HG03469 (cell line): ENCODE results near the gene KRI1.
"Not testable (repeated sequence)": the region's sequence is repeated elsewhere in the genome, so short reads cannot be mapped to it uniquely, and the experiment has no call there.

Source experiments
- ATAC-seq: cut with Tn5 transposase; IDR thresholded peaks from one replicate; pipeline ENCODE4 v1.9.1; 2021; ENCODE audit warnings: mild to moderate bottlenecking, moderate library complexity, moderate number of reproducible peaks; ENCODE audit not compliant: unreplicated experiment

The KRI1 gene

DNA sequence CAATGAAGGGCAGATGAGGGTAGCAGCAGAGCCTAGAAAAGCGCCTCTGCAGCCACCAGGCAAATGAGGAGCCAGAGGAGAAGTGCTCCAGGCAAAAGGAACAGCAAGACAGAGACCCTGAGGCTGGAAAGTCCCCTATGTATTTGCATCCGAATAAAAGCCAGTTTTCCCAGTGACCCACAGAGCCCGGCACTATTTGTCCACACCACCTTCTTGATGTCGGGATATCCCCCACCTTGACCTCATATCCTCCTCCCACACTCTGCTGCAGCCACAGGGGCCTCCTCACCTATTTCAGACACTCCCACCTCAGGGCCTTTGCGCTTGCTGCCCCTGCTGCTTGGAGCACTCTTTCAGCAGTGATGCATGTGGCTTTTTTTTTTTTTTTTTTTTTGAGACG, 15.5 kb downstream of the KRI1 start:
- no peak for ATAC-seq

DNA sequence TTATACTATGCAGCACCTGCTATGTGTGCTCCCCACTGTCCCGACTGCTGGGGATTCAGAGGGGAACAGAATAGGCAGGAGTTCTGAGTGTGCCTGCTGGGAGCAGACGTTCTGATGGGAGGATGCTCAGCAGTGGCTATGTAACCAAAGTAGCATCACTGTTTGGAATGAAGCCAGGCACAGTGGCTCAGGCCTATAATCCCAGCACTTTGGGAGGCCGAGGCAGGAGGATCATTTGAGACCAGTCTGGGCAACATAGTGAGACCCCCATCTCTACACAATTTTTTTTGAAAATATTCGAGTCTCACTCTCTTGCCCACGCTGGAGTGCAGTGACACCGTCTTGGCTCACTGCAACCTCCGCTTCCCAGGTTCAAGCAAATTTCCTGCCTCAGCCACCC, 16.1 kb downstream of the KRI1 start:
- ATAC-seq = no peak

- no peak for ATAC-seq
Observed at GRCh38 chr19:10548746-10549276, 17.0 kb downstream of the KRI1 start.

GRCh38 chr19:10546817-10547216, 19.0 kb downstream of the KRI1 start:
- ATAC-seq = no peak

GRCh38 chr19:10544753-10545251, 21.0 kb downstream of the KRI1 start:
- ATAC-seq = no peak

DNA sequence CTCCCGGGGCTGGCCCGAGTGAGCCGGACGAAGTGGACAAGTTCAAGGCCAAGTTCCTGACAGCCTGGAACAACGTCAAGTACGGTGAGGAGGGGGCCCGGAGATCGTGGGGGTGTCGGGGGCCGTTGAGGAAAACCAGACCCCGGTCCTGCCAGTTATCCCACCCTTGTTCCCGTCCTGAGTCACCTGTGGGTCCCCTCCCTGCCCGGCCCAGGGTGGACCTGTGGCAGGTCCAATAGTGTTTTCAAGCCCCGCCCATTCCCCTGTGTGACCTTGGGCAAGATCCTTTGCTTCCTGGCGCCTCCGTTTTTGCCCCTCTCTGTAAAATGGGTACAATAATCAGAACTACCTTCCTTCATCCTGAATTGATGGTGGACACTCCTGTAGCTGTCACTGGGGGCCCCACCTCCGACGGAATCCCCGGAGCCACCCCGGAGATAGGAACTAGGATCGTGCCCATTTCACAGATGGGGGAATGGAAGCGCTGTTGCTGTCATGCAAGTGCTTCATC, 21.5 kb downstream of the KRI1 start:
- no peak for ATAC-seq

DNA sequence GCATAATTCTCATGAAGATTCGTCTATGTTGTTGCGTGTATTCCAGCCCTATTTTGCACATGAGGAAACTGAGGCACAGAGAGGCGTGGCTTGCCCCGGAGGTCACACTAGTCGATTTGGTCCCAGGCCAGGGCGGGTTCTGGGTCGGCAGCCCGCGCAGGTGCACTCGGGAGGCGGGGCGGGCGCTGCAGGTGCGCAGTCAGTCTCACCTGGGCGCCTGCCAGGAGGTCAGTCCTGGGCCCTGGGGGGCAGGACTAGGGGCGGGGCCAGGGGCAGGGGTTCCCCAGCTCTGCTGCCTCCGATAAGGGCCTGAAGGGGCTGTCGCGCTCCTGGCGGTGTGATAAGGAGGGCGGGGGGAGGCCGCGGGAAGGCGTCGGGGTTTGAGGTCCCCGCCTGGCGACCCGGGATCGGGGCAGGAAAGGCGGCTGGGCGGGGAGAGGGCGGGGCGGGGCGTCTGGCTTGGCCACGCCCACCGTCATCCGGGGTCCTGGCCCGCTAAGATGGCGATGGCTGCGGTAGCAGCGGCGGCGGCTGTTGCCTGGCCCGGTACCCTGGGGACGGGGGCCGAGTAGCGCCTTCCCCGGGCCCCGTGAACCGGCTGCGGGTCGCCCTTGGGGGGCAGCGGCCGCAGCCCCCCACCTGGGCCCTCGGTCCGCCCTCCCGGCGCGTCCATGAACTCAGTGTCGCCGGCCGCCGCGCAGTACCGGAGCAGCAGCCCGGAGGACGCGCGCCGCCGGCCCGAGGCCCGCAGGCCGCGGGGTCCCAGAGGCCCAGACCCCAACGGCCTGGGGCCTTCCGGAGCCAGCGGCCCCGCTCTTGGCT, 22.2 kb downstream of the KRI1 start, which contains the start of gene ATG4D:
Gene ATG4D (plus strand): TSS at position 485 of the 822 bp plus-strand sequence. CDS start 187 bp downstream, at position 672.
- ATAC-seq = no peak

DNA sequence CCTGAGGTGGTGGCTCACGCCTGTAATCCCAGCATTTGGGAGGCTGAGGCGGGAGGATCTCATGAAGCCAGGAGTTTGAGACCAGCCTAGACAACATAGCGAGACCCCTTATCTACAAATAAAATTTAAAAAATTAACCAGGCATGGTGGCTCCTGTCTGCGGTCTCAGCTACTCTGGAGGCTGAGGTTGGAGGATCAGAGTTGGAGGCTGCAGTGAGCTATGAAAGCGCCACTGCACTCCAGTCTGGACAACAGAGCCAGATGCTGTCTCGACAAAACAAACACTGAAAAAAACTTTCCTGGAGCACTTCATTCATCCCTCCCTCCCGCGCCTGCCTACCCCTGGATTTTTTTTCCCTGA, 22.8 kb downstream of the KRI1 start:
- no peak for ATAC-seq

GRCh38 chr19:10539016-10539415, 26.8 kb downstream of the KRI1 start:
- ATAC-seq = not testable (repeated sequence)

- ATAC-seq = no peak
Observed at GRCh38 chr19:10538204-10538983, 27.4 kb downstream of the KRI1 start.

- ATAC-seq = no peak
Observed at GRCh38 chr19:10537668-10538067, 28.1 kb downstream of the KRI1 start.

DNA sequence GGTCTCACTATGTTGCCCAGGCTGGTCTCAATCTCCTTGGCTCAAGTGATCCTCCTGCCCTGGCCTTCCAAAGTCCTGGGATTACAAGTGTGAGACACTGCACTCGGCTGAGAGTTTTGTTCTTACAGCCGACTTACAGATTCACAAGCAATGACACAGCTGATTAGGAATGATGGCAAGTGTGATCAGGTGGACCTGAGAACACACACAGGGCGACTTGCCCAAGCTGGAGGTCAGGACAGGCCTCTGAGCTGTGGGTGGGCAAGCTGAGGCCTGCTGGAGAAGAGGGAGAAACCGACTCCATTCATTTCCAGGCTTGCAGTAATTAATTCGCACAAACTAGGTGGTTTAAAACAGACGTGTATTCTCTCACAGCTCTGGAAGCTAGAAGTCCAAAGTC, 30.2 kb downstream of the KRI1 start:
- no peak for ATAC-seq

DNA sequence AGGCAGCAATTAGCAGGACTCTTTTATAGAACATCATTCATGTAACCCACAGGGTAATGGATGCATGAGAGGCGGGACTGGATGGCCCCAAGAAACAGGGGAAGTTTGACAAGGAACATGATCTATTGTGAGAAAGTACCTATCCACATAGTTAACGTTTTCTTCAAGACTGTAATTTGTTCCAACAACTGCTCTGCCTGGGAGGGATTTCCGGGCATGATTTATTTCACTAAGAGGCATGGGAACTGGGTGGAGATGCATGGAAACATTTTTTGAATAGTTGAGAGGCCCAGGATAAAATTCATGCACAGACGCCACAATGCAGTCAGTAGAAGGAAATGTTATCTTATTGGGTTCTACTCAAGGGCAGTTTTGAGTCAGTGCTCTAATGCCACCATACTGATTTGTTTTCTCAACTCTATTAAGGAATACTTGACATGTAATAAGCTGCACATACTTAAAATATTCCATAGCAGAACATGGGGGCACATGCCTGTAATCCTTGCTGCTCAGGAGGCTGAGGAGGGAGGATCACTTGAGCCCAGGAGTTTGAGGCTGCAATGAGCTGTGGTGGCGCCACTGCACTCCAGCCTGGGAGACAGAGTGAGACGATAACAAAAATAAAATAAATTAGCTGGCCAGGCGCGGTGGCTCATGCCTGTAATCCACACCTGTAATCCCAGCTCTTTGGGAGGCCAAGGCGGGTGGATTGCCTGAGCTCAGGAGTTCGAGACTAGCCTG, 32.0 kb downstream of the KRI1 start:
- no peak for ATAC-seq

DNA sequence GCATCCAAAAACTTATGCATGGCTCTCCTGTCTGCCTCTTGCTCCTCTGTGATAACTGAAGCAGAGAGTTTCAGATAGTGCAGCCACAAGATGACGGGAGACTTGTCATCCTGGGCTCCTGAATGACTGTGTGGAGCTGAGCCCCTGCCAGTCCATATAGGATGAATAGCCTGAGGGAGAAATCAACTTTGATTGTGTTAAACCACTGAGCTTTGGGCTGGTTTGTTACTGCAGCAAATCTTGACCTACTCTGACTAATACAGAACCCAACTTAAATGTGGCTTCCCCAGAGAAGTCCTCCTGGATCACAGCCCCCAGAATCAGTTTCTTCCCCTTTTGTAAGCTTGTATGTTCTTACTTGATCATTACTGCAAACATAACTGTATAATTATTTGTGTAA, 33.4 kb downstream of the KRI1 start:
- ATAC-seq = no peak

- ATAC-seq = not testable (repeated sequence)
Observed at GRCh38 chr19:10526887-10527286, 38.9 kb downstream of the KRI1 start.

DNA sequence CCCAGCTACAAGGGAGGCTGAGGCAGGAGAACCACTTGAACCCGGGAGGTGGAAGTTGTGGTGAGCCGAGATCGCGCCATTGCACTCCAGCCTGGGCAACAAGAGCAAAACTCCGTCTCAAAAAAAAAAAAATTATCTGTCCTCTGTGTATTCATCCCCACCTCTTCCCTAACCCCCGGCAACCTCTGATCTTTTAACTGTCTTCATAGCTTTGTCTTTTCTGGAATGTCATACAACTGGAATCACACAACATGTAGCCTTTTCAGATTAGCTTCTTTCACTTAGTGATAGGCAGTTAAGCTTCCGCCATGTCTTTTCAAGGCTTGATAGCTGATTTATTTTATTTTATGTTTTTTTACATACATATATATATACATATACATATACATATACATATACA, 40.2 kb downstream of the KRI1 start:
- no peak for ATAC-seq

DNA sequence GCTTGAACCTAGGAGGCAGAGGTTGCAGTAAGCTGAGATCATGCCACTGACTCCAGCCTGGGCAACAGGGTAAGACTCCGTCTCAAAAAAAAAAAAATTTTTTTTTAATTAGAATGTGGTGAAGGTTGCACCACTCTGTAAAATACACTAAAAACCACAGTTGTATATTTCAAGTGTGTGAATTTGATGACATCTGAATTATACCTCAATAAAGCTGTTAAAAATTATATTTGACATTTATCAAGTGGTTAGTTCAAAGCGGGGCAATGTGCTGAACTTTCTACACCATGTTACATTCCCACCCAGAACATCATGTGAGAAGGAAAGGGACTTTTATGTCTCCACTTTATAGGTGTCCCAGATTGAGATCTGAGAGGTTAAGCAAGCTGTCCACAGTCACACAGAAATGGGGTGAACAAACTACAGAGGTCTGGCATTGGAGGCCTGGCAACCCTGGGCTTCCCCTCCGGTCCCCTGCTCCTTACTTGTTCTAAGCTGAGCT, 42.6 kb downstream of the KRI1 start:
- no peak for ATAC-seq

DNA sequence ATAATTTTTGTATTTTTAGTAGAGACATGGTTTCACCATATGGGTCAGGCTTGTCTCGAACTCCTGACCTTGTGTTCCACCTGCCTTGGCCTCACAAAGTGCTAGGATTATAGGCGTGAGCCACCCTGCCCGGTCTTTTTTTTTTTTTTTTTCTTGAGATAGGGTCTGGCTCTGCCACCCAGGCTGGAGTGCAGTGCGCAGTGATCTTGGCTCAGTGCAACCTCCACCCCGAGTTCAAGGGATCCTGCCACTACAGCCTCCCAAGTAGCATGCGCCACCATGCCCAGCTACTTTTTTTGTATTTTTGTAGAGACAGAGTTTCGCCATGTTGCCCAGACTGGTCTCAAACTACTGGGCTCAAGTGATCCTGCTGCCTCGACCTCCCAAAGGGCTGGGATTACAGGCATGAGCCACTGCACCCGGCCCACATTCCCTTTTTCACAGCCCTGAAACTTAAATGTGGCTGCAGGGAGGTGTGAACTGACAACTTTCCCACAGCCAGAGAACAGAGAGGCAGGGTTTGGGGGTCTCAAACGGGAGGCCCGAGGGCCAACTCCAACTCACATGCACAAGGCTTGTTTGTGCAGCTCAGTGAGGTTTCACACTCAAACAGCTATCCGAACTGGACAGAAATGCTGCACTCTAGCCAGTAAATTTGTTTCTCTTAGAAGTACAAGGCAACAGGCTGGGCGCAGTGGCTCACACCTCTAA, 44.2 kb downstream of the KRI1 start:
- no peak for ATAC-seq

GRCh38 chr19:10520652-10521318, 45.0 kb downstream of the KRI1 start:
- ATAC-seq = no peak
